ENCODE measurements around the gene MCU. TPM values are rescaled to one million over a fixed set of nuclear protein-coding genes. Genes with fewer than 3 reads are reported as not detected.
"Not testable (repeated sequence)": the region's sequence is repeated elsewhere in the genome, so short reads cannot be mapped to it uniquely, and the experiment has no call there.

MCU gene
- total RNA-seq, 2 experiments from 2014 or later = 8.7 to 13.6 TPM

DNA sequence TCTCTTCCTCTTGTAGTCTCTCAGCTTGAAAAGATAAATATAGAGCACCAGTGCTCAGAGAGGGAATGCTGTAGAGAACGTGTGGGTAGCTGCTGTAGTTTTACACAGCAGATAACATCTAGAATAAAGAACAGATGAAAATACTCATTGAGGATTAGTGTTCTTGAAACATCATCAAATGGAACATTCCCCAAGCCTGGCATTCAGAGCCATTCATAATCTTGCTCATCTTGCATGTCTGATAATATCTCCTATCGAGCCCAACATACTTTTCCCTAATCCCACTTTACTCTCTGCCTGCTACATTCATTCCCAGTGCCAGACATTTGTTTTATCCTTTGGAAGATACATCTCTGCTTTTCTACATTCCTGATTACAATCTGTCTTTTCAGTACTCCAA lies 35.2 kb downstream of the MCU start:
- DNase-seq (no peak), ATAC-seq (no peak)
- Mint-ChIP-seq H3K4me3 (no peak overlapping the region), H3K27me3 (no peaks in the 10 kb centered on the region), H3K27ac (no peak overlapping the region), H3K4me1 (peaks cover 9% of the 10 kb centered on the region), H3K9me3 (ENCODE audit: low read depth) (no peaks in the 10 kb centered on the region), H3K36me3 (no peaks in the 10 kb centered on the region)
- CTCF ChIA-PET = no interaction called here

DNA sequence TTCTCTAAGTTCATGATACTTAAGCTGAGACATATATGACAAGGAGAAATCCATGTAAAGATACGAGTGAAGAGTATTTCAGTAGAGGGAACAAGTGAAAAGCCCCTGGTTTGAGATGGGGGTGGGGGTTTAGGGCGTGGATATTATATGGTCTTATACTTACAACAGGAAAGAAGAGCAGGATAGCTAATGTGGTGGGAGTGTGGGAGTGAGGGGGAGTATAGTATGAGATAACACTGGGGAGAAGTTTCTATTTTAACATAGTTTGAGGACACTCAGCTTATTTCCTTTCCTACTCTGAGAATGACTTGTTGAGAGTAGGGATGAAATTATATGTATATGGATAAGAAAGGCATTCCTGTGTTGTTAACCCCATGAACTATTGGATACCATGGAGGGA lies 36.5 kb downstream of the MCU start:
- Mint-ChIP-seq H3K4me3 (no peak overlapping the region), H3K4me1 (peaks cover 9% of the 10 kb centered on the region), H3K27ac (no peak overlapping the region), H3K36me3 (no peaks in the 10 kb centered on the region), H3K27me3 (no peaks in the 10 kb centered on the region), H3K9me3 (ENCODE audit: low read depth) (no peaks in the 10 kb centered on the region)
- no peak for ATAC-seq
- CTCF ChIA-PET = interaction anchor here (0.8 kb wide), 1 partner anchor 106 kb away, joined by 3 read pairs; no protein-coding TSS in a partner anchor
- DNase-seq = no peak

DNA sequence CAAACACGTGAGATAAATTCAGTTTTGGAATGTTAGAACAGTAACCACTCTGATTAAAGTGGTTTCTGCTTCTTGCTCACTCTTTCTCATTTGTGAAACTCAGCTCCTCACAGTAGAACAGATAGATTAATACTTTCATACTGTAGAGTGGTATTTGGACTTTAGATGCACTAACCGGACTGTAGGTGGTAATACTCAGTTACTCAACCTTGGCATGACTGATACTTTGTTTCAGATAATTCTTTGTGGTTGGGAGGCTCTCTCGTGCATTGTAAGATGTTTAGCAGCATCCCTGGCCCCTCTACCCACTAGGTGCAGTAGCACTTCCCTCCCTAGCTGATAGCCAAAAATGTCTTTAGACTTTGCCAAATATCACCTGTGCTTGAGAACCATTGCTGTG lies 37.6 kb downstream of the MCU start:
- no peak for DNase-seq
- Mint-ChIP-seq H3K4me1 (peaks cover 9% of the 10 kb centered on the region), H3K27ac (no peak overlapping the region), H3K9me3 (ENCODE audit: low read depth) (no peaks in the 10 kb centered on the region), H3K4me3 (no peak overlapping the region), H3K36me3 (no peaks in the 10 kb centered on the region), H3K27me3 (no peaks in the 10 kb centered on the region)
- CTCF ChIA-PET = no interaction called here
- peak; percentile 33 for ATAC-seq

DNA sequence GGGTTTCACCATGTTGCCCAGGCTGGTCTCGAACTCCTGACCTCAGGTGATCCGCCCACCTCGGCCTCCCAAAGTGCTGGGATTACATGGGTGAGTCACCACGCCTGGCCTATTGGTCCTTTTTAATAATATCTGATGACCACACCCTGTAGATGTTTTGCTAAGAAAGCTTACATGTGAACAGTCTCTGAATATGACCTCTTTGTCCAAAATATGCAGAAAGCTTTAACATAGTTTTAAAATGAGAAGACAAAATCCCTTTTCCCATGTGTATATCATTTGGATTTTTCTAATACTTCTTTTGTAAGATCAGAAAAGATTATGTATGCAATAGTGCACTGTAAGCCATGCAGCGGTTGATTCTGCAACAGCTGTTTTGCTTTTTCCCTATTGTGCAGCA lies 38.5 kb downstream of the MCU start:
- Mint-ChIP-seq H3K27ac (no peak overlapping the region), H3K4me1 (peaks cover 9% of the 10 kb centered on the region), H3K27me3 (no peaks in the 10 kb centered on the region), H3K4me3 (no peak overlapping the region), H3K9me3 (ENCODE audit: low read depth) (no peaks in the 10 kb centered on the region), H3K36me3 (no peaks in the 10 kb centered on the region)
- ATAC-seq (no peak), DNase-seq (no peak)
- CTCF ChIA-PET = interaction anchor here (0.6 to 0.7 kb wide), 2 partner anchors 11 to 223 kb away, joined by 4 to 5 read pairs; no protein-coding TSS in a partner anchor

DNA sequence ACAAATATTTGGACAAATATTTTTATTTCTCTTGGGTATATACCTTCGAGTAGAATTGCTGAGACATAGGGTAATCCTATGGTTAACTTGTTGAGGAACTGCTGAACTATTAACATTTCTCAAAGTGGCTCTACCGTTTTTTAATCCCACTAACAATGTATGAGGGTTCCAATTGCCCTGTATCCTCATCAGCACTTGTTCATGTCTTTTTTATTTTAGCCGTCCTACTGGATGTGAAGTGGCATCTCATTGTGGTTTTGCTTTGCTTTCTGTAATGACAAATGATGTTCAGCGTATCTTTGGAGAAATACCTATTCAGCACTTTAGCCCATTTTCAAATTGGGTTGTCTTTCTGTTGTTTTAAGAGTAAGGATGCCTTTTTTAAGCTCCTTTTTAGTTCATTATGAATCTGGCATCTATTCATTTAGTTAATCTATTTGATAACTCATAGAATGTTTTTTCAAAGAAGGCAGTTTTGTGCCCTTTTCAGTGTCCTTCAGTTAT lies 40.0 kb downstream of the MCU start:
- no peak for DNase-seq
- Mint-ChIP-seq H3K27ac (no peak overlapping the region), H3K27me3 (no peaks in the 10 kb centered on the region), H3K9me3 (ENCODE audit: low read depth) (no peaks in the 10 kb centered on the region), H3K36me3 (no peaks in the 10 kb centered on the region), H3K4me3 (no peak overlapping the region), H3K4me1 (peaks cover 9% of the 10 kb centered on the region)
- CTCF ChIA-PET = no interaction called here
- ATAC-seq = no peak

DNA sequence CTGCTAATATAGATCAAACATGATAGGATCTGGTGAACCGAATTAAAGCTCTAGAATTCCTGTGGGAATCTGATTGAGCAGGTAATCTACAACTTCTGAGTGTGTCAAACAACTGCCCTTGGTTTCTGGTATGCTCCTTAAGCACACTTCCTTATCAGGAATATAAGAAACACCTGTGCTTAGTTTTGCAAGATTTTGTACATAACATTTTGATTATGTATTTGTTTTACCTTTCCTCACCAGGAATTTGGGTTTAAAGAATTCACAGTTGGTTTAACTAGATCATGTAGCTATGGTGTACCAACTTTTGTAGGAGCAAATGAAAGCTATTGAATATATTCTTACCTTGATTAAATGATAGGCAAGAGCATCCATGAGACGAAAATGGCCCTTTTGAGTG lies 40.6 kb downstream of the MCU start:
- CTCF ChIA-PET = no interaction called here
- no peak for ATAC-seq
- Mint-ChIP-seq H3K4me1 (peaks cover 9% of the 10 kb centered on the region), H3K36me3 (no peaks in the 10 kb centered on the region), H3K9me3 (ENCODE audit: low read depth) (no peaks in the 10 kb centered on the region), H3K27ac (no peak overlapping the region), H3K4me3 (no peak overlapping the region), H3K27me3 (no peaks in the 10 kb centered on the region)
- no peak for DNase-seq

DNA sequence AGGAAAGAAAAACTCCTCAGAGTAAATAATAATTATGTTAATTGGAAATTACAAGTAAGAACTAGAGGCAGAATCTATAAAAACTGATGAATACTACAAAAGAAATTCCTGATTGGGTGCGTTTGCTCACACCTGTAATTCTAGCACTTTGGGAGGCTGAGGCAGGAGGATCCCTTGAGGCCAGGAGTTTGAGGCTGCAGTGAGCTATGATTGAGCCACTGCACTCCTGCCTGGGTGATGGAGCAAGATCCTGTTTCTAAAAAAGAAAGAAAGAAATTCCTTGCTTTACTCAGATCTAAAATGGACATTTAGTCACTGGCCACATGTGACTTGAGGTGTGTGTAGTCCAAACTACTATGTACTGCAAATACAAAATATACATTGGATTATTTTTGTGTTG lies 42.0 kb downstream of the MCU start:
- H3K27me3 Mint-ChIP-seq = no peaks in the 10 kb centered on the region
- CTCF ChIA-PET = no interaction called here
- no peak for DNase-seq

DNA sequence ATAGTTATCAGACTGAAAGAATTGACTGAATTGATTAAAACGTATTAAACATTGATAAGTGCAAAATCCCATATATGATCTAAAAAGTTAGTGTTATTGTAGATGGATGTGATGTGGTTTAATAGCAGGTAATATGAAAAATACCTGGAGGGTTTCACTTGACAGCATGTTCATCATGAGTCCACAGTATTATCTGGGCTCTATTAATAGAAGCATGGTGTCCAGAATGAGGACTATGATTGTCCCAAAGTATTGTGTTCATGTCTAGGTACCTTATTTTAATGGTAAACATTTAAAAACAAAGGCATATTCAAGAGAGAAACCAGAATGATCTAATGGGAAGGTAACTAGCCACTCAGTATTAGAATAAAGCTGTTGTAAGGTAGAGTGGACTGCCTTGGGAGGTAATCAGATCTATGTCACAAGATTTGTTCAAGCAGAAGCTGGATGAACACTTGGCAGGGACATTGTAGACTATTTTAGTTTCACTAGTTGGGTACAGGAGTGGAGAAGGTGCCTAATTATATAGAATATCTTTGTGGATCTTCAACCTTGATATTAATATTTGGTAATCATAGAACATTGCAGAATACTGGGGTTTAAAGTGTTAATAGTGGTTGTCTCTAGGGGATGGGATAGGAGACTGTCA lies 43.5 kb downstream of the MCU start:
- no peak overlapping the region for H3K27ac Mint-ChIP-seq
- no peak for DNase-seq
- no peaks in the 10 kb centered on the region for H3K27me3 Mint-ChIP-seq
- CTCF ChIA-PET = no interaction called here
- no peaks in the 10 kb centered on the region for H3K9me3 Mint-ChIP-seq (ENCODE audit: low read depth)
- H3K4me1 Mint-ChIP-seq = no peaks in the 10 kb centered on the region
- H3K36me3 Mint-ChIP-seq = no peaks in the 10 kb centered on the region
- ATAC-seq = no peak
- H3K4me3 Mint-ChIP-seq = no peak overlapping the region

More for the DNA sequence above, 42.0 kb downstream of the MCU start:
- no peaks in the 10 kb centered on the region for H3K9me3 Mint-ChIP-seq (ENCODE audit: low read depth)
- peaks cover 4% of the 10 kb centered on the region for H3K4me1 Mint-ChIP-seq
- H3K4me3 Mint-ChIP-seq = no peak overlapping the region
- ATAC-seq = no peak
- no peak overlapping the region for H3K27ac Mint-ChIP-seq
- no peaks in the 10 kb centered on the region for H3K36me3 Mint-ChIP-seq

DNA sequence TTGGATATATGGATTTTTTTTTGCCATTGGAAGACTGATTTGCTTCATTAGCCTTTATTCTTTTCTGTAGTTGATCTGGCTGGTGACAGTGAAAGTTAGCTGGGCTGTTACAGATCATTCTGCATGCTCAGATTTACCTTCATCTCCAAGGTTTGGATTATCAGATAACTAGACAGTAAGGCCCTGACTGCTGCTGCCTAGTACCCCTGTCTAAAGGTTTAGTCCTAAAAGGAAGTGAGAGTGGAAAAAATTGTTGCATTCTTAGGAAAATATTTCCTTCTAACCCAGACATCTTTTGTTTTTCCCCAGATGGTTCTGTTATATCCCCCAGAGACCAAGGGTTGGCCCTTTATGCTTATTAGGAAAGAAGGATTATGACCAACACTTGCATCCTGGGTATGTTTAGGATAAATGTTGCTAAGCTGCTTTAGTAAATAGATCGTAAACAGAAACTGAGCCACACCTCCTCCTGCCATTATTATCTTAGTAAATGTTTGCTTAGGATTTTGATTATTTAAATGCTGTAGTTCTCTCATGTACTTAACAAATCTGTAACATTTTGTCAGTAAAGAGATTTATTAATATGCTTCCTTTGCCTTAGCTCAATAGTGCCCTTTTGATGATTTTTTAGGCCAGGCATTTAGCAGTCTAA lies 44.4 kb downstream of the MCU start:
- Mint-ChIP-seq H3K9me3 (ENCODE audit: low read depth) (no peaks in the 10 kb centered on the region), H3K27me3 (no peaks in the 10 kb centered on the region), H3K4me3 (no peak overlapping the region), H3K36me3 (no peaks in the 10 kb centered on the region), H3K4me1 (no peaks in the 10 kb centered on the region), H3K27ac (no peak overlapping the region)
- DNase-seq (no peak), ATAC-seq (no peak)
- CTCF ChIA-PET = no interaction called here

DNA sequence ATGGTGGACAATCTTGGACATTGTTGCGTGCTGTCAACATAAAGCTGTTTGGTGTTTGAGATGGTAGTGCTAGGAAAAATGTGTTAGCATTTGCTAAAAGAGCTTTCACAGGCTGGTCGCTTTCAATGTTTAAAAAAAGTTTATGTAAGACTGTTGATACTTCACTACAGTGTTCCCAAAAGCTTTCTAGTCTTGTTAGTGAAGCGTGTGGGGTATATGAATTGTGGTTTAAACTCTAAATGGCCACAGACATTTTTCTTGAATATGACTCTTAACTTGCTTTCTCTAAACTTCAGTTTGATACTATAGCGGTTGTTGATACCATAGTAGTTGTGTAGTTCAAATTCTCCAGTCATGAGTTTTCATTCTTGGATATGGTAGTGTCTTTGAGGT lies 44.9 kb downstream of the MCU start:
- H3K27me3 Mint-ChIP-seq = no peaks in the 10 kb centered on the region
- CTCF ChIA-PET = no interaction called here
- H3K36me3 Mint-ChIP-seq = no peaks in the 10 kb centered on the region
- H3K9me3 Mint-ChIP-seq (ENCODE audit: low read depth) = no peaks in the 10 kb centered on the region
- no peaks in the 10 kb centered on the region for H3K4me1 Mint-ChIP-seq
- no peak for ATAC-seq
- no peak overlapping the region for H3K4me3 Mint-ChIP-seq
- H3K27ac Mint-ChIP-seq = no peak overlapping the region
- no peak for DNase-seq

DNA sequence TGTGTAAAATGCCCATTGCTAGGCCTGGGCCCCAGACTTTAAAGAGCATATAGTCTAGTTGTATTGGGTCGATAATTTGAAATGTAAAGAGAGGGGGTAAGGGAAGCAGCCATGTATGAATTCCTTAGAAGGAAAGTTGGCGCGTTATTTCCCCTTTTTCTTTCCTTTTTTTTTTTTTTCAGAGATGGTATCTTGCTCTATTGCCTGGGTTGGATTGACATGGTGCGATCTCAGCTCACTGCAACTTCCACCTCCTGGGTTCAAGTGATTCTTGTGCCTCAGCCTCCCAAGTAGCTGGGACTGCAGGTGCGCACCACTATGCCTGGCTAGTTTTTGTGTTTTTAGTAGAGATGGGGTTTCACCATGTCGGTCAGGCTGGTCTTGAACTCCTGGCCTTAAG lies 45.4 kb downstream of the MCU start:
- DNase-seq; H3K36me3 Mint-ChIP-seq; H3K27me3 Mint-ChIP-seq; H3K4me1 Mint-ChIP-seq; H3K4me3 Mint-ChIP-seq; ATAC-seq; H3K27ac Mint-ChIP-seq; H3K9me3 Mint-ChIP-seq (ENCODE audit: low read depth): not testable (repeated sequence)
- CTCF ChIA-PET = interaction anchor here (1.3 kb wide), 1 partner anchor 17 kb away, joined by 3 read pairs; no protein-coding TSS in a partner anchor

DNA sequence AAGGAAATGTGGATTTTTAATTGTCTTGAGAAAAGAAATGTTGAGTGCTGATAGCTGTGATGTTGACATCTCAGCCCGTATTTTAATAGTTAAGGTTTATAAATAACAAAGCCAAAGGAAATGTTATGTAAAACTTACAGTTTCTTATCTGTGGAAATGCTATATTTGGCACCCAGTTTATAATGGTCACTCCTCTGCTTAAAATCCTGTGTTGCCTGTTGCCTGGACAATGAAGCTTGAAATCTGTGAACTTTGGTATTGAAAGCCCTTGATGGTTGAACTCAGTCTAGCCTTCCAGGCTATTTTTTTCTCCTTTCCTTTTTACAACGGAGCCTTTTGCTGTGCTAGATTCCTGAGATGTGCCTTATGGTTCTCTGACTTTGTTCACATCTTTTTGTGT lies 46.5 kb downstream of the MCU start:
- DNase-seq (no peak), ATAC-seq (no peak)
- Mint-ChIP-seq H3K27me3 (no peaks in the 10 kb centered on the region), H3K4me1 (no peaks in the 10 kb centered on the region), H3K9me3 (ENCODE audit: low read depth) (no peaks in the 10 kb centered on the region), H3K4me3 (no peak overlapping the region), H3K27ac (no peak overlapping the region), H3K36me3 (no peaks in the 10 kb centered on the region)
- CTCF ChIA-PET = interaction anchor here (1.3 kb wide), 1 partner anchor 16 kb away, joined by 3 read pairs; no protein-coding TSS in a partner anchor

DNA sequence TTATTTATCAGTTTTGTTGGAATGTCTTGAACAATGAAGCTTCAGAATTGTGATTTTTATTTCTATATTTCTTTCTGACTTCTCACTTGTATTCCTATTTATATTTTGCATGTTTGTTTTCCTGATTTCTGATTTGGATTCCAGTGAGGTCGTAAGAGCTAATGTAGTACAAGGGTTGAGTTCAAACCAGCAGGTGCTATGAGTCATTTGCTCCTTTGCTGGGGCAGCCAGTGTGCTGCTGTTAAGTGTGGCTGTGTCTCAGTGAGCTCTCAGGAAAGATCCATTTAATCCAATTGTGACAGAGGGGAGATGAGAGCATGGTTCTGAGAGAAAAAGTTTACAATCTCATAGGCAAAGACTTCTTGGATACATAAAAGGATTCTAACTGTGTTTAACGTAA lies 48.6 kb downstream of the MCU start:
- no peak overlapping the region for H3K27ac Mint-ChIP-seq
- no peaks in the 10 kb centered on the region for H3K9me3 Mint-ChIP-seq (ENCODE audit: low read depth)
- no peaks in the 10 kb centered on the region for H3K36me3 Mint-ChIP-seq
- ATAC-seq (no peak), DNase-seq (no peak)
- CTCF ChIA-PET = no interaction called here
- no peaks in the 10 kb centered on the region for H3K27me3 Mint-ChIP-seq
- H3K4me3 Mint-ChIP-seq = no peak overlapping the region
- H3K4me1 Mint-ChIP-seq = no peaks in the 10 kb centered on the region

DNA sequence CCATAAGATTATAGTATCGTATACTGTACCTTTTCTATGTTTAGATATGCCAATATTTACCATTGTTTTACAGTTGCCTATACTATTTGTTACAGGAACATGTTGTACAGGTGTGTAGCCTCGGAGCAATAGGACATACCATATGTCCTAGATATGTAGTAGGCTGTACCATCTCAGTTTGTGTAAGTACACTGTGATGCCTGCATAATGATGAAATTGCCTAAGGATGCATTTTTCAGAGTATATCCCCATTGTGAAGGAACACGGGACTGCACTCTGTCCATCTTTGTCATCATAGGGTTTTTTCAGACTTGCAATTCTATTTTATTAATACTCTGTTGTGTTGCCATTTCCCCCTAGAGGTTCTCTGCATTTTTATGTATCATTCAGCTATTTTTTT lies 50.1 kb downstream of the MCU start:
- ATAC-seq = no peak
- Mint-ChIP-seq H3K4me3 (no peak overlapping the region), H3K27ac (no peak overlapping the region), H3K36me3 (no peaks in the 10 kb centered on the region), H3K9me3 (ENCODE audit: low read depth) (no peaks in the 10 kb centered on the region), H3K4me1 (no peaks in the 10 kb centered on the region), H3K27me3 (no peaks in the 10 kb centered on the region)
- DNase-seq = no peak
- CTCF ChIA-PET = no interaction called here

All from activated CD8-positive, alpha-beta memory T cell treated with anti-CD3 and anti-CD28 coated beads, Interleukin-2, amount 10 ng/mL, durations not matched to agents 7 days and 5 days (primary cell).